Mesenchymal stem cell (in vitro differentiated cells and primary cell): ENCODE results near the gene CHST2.

Experiments used
- DNase-seq: peaks from one replicate; pipeline ENCODE4 v3.0.0-alpha.2; 2013
- H2AFZ ChIP-seq: one replicate; pipeline ENCODE4 v1.6.1; 2013; ENCODE audit warnings: low read depth, mild to moderate bottlenecking, control low read depth, inconsistent platforms, low read length, moderate library complexity
- H2AK5ac ChIP-seq: 2 replicates; pipeline ENCODE4 v1.6.1; 2013; ENCODE audit warnings: low read length, moderate library complexity, mild to moderate bottlenecking, inconsistent platforms; ENCODE audit not compliant: severe bottlenecking
- H2BK120ac ChIP-seq: one replicate; pipeline ENCODE4 v1.6.1; 2013; ENCODE audit warnings: low read depth, mild to moderate bottlenecking, inconsistent platforms, low read length, moderate library complexity
- H2BK12ac ChIP-seq, 2 experiments: one replicate each; pipeline ENCODE4 v1.6.1; 2013; ENCODE audit warnings: inconsistent platforms in 2 of 2, low read length in 2 of 2, mild to moderate bottlenecking in 2 of 2, moderate library complexity in 2 of 2, control low read depth in 1 of 2
- H2BK15ac ChIP-seq: one replicate; pipeline ENCODE4 v1.6.1; 2013; ENCODE audit warnings: mild to moderate bottlenecking, low read depth, inconsistent platforms; ENCODE audit not compliant: poor library complexity, severe bottlenecking
- H2BK5ac ChIP-seq: 2 replicates; pipeline ENCODE4 v1.6.1; 2013; ENCODE audit warnings: low read depth, mild to moderate bottlenecking, low read length, control low read depth, inconsistent platforms; ENCODE audit not compliant: poor library complexity, severe bottlenecking
- H3K14ac ChIP-seq, 2 experiments: one replicate each; pipeline ENCODE4 v1.6.1; 2013; ENCODE audit warnings: inconsistent platforms in 2 of 2, low read length in 2 of 2, control low read depth in 1 of 2, mild to moderate bottlenecking in 1 of 2, moderate library complexity in 1 of 2
- H3K18ac ChIP-seq, 2 experiments: one replicate each; pipeline ENCODE4 v1.6.1; 2013; ENCODE audit warnings: inconsistent platforms in 2 of 2, low read length in 2 of 2, control low read depth in 1 of 2, low read depth in 1 of 2, mild to moderate bottlenecking in 1 of 2
- H3K23ac ChIP-seq, 2 experiments: one replicate each; pipeline ENCODE4 v1.6.1; 2013; ENCODE audit warnings: inconsistent platforms in 2 of 2, low read length in 2 of 2, mild to moderate bottlenecking in 2 of 2, moderate library complexity in 2 of 2, control low read depth in 1 of 2
- H3K27ac ChIP-seq: 2 replicates; pipeline ENCODE4 v1.5.1; 2013; ENCODE audit warnings: mild to moderate bottlenecking, moderate library complexity, low read length, control low read depth, inconsistent platforms; ENCODE audit not compliant: poor library complexity, severe bottlenecking
- H3K27me3 ChIP-seq, 2 experiments: 2 replicates each; pipeline versions ENCODE4 v1.6.1 to v1.7.0; 2013; ENCODE audit warnings: low read length in 2 of 2, mild to moderate bottlenecking in 2 of 2, moderate library complexity in 2 of 2, control low read depth in 1 of 2, inconsistent platforms in 1 of 2; ENCODE audit not compliant: control insufficient read depth in 1 of 2, insufficient read depth in 1 of 2
- H3K36me3 ChIP-seq, 2 experiments: 2 replicates each; pipeline versions ENCODE4 v1.6.1 to v1.7.0; 2013; ENCODE audit warnings: low read length in 2 of 2, control low read depth in 1 of 2, inconsistent platforms in 1 of 2, low read depth in 1 of 2, mild to moderate bottlenecking in 1 of 2; ENCODE audit not compliant: insufficient read depth in 2 of 2, control insufficient read depth in 1 of 2
- H3K4ac ChIP-seq, 2 experiments: one replicate each; pipeline ENCODE4 v1.6.1; 2013; ENCODE audit warnings: inconsistent platforms in 2 of 2, low read length in 2 of 2, mild to moderate bottlenecking in 2 of 2, moderate library complexity in 2 of 2, control low read depth in 1 of 2, low read depth in 1 of 2
- H3K4me1 ChIP-seq: 2 replicates; pipeline ENCODE4 v1.6.1; 2013; ENCODE audit warnings: low read depth, low read length, control low read depth; ENCODE audit not compliant: control insufficient read depth, insufficient read depth
- H3K4me2 ChIP-seq: 2 replicates; pipeline ENCODE4 v1.6.1; 2013; ENCODE audit warnings: low read length, mild to moderate bottlenecking, inconsistent platforms; ENCODE audit not compliant: poor library complexity, severe bottlenecking
- H3K4me3 ChIP-seq, 2 experiments: 2 replicates each; pipeline versions ENCODE4 v1.5.1 to v1.7.0; 2013; ENCODE audit warnings: low read length in 2 of 2, mild to moderate bottlenecking in 2 of 2, control low read depth in 1 of 2, low read depth in 1 of 2; ENCODE audit not compliant: insufficient read depth in 1 of 2
- H3K79me1 ChIP-seq: replicated peaks from 2 replicates; pipeline ENCODE4 v1.6.1; 2013; ENCODE audit warnings: mild to moderate bottlenecking, control low read depth, low read length, inconsistent platforms; ENCODE audit not compliant: poor library complexity, severe bottlenecking
- H3K9ac ChIP-seq: 2 replicates; pipeline ENCODE4 v1.7.0; 2013; ENCODE audit warnings: mild to moderate bottlenecking, low read length, moderate library complexity
- H3K9me3 ChIP-seq: 2 replicates; pipeline ENCODE4 v1.7.0; 2013; ENCODE audit warnings: mild to moderate bottlenecking, low read length; ENCODE audit not compliant: control insufficient read depth
- H4K8ac ChIP-seq: one replicate; pipeline ENCODE4 v1.6.1; 2013; ENCODE audit warnings: inconsistent platforms, mild to moderate bottlenecking, low read length, moderate library complexity
- H4K91ac ChIP-seq: one replicate; pipeline ENCODE4 v1.6.1; 2013; ENCODE audit warnings: mild to moderate bottlenecking, low read length, inconsistent platforms
- WGBS: methylation state at CpG from one replicate; pipeline ENCODE4 v1.1.7; 2013; ENCODE audit warnings: mixed read lengths; 5-methylcytosine and 5-hydroxymethylcytosine counted together

The CHST2 gene

GRCh38 chr3:143123353-143123984 is 3.9 kb downstream of the CHST2 start:
- H2BK12ac ChIP-seq = no peak overlapping the region
- peaks cover 21% of the 10 kb centered on the region for H3K4me1 ChIP-seq
- H3K14ac ChIP-seq = no peak overlapping the region
- H4K8ac ChIP-seq = no peak overlapping the region
- no peak overlapping the region for H2AFZ ChIP-seq
- H3K4me2 ChIP-seq = peak overlapping the region; percentile 8
- H3K36me3 ChIP-seq = peaks cover 13 to 21% of the 10 kb centered on the region in 2 experiments
- H3K79me1 ChIP-seq = peaks cover 35% of the 10 kb centered on the region
- no peak overlapping the region for H2AK5ac ChIP-seq
- no peaks in the 10 kb centered on the region for H3K9me3 ChIP-seq
- 77% methylated on average over 5 of the region's 7 CpGs for WGBS
- no peak overlapping the region for H2BK120ac ChIP-seq
- no peak for DNase-seq
- H3K27ac ChIP-seq = no peak overlapping the region
- no peak overlapping the region for H3K23ac ChIP-seq
- no peaks in the 10 kb centered on the region for H3K27me3 ChIP-seq
- H3K4me3 ChIP-seq = no peak overlapping the region
- no peak overlapping the region for H2BK15ac ChIP-seq
- peak overlapping the region; percentile 13 for H3K9ac ChIP-seq
- no peak overlapping the region for H2BK5ac ChIP-seq
- H3K18ac ChIP-seq = no peak overlapping the region
- H3K4ac ChIP-seq = no peak overlapping the region
- no peak overlapping the region for H4K91ac ChIP-seq

- Histone ChIP-seq H4K91ac (no peak overlapping the region), H3K4ac (peak overlapping the region; percentile 13 to 76), H3K9ac (no peak overlapping the region), H3K4me1 (peaks cover 18% of the 10 kb centered on the region), H2AFZ (no peak overlapping the region), H2AK5ac (peak overlapping the region; percentile 29), H2BK5ac (no peak overlapping the region), H3K27ac (peak overlapping the region; percentile 2), H2BK15ac (no peak overlapping the region), H3K27me3 (no peaks in the 10 kb centered on the region), H3K36me3 (peaks cover 13 to 21% of the 10 kb centered on the region in 2 experiments), H3K18ac (peak overlapping the region in 1 of 2 experiments; percentile 34), H2BK120ac (no peak overlapping the region), H3K9me3 (no peaks in the 10 kb centered on the region), H4K8ac (no peak overlapping the region), H3K14ac (peak overlapping the region in 1 of 2 experiments; percentile 38), H3K23ac (no peak overlapping the region), H3K4me2 (peak overlapping the region; percentile 34), H2BK12ac (peak overlapping the region in 1 of 2 experiments; percentile 74), H3K4me3 (no peak overlapping the region), H3K79me1 (peaks cover 34% of the 10 kb centered on the region)
- WGBS = 61% methylated on average over 8 of the region's 9 CpGs
- peak; percentile 29 for DNase-seq
These were observed 5.3 kb downstream of the CHST2 start for GRCh38 chr3:143124601-143125520.

- H3K18ac ChIP-seq = peak overlapping the region in 1 of 2 experiments; percentile 74
- H3K79me1 ChIP-seq = peaks cover 20% of the 10 kb centered on the region
- peaks cover 2% of the 10 kb centered on the region for H3K4me1 ChIP-seq
- no peak overlapping the region for H3K9ac ChIP-seq
- DNase-seq = peak; percentile 46
- H3K27ac ChIP-seq = no peak overlapping the region
- H3K4ac ChIP-seq = no peak overlapping the region
- H3K4me3 ChIP-seq = no peak overlapping the region
- H2BK12ac ChIP-seq = peak overlapping the region in 1 of 2 experiments; percentile 9
- H3K23ac ChIP-seq = no peak overlapping the region
- no peaks in the 10 kb centered on the region for H3K9me3 ChIP-seq
- H2AFZ ChIP-seq = no peak overlapping the region
- no peak overlapping the region for H2BK120ac ChIP-seq
- peak overlapping the region; percentile 5 for H4K91ac ChIP-seq
- no peak overlapping the region for H2BK15ac ChIP-seq
- no peak overlapping the region for H2BK5ac ChIP-seq
- H3K36me3 ChIP-seq = peaks cover 0 to 7% of the 10 kb centered on the region in 2 experiments
- H3K4me2 ChIP-seq = no peak overlapping the region
- peak overlapping the region; percentile 59 for H4K8ac ChIP-seq
- 28% methylated on average over 3 of the region's 3 CpGs for WGBS
- H3K27me3 ChIP-seq = no peaks in the 10 kb centered on the region
- no peak overlapping the region for H3K14ac ChIP-seq
- no peak overlapping the region for H2AK5ac ChIP-seq
These were observed 8.2 kb downstream of the CHST2 start for GRCh38 chr3:143127801-143128200.
